Astrocyte of the spinal cord (primary cell): ENCODE measurements around the gene FBN1.
A peak's percentile ranks its signal among the peaks of the same experiment; 100 is the strongest.

Experiments used
- DNase-seq: peaks from one replicate; pipeline ENCODE4 v3.0.0; 2011; ENCODE audit warnings: low read depth, low spot score
- H3K4me3 ChIP-seq: 2 replicates; pipeline ENCODE4 v1.5.1; 2011; ENCODE audit warnings: low read depth, mild to moderate bottlenecking, low read length, moderate library complexity
- CTCF ChIP-seq: IDR thresholded peaks from 2 replicates; pipeline ENCODE4 v1.5.1; 2012; ENCODE audit warnings: low read depth, mild to moderate bottlenecking, low read length, inconsistent platforms
- in situ Hi-C: cut with HindIII; loops from 2 replicates; pipeline ENCODE4 v1.10.0; 2017; ENCODE audit warnings: low sequenced_read_pairs

Gene FBN1

GRCh38 chr15:48595981-48596380 lies 49.5 kb downstream of the FBN1 start:
- no peak for TF ChIP-seq CTCF
- no peak for DNase-seq
- no peak overlapping the region for H3K4me3 ChIP-seq
- in situ Hi-C loops, result no loop called here

- no peak overlapping the region for H3K4me3 ChIP-seq
- in situ Hi-C loops, result no loop called here
- no peak for TF ChIP-seq CTCF
- no peak for DNase-seq
Observed at GRCh38 chr15:48592933-48593332, 52.6 kb downstream of the FBN1 start.

- H3K4me3 ChIP-seq, result no peak overlapping the region
- no peak for TF ChIP-seq CTCF
- DNase-seq, result peak; percentile 95
- in situ Hi-C loops, result no loop called here
Observed at GRCh38 chr15:48592221-48592731, 53.2 kb downstream of the FBN1 start.

DNA sequence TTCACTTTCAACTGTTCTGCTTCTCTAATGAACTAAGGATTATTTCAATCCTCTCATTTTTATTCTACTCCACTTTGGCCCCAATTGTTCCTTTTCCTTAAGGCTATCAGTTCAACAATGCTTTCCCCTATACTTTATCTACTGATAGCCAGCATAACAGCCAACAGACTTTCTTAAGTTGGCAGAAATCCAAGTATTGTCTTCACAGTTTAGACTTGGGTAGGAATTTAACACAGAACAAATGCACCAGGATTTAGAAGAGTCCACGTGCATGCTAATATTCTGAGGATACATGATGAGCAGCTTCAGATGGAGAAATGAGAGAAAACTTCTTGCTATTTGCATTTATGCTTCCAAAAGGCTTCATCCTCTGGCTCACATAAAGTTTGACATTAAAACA lies 54.8 kb downstream of the FBN1 start:
- H3K4me3 ChIP-seq, result no peak overlapping the region
- TF ChIP-seq CTCF, result no peak
- no peak for DNase-seq
- in situ Hi-C loops, result no loop called here

GRCh38 chr15:48584812-48585563 lies 60.5 kb downstream of the FBN1 start:
- no peak for DNase-seq
- no peak overlapping the region for H3K4me3 ChIP-seq
- TF ChIP-seq CTCF, result no peak
- in situ Hi-C loops, result no loop called here

- in situ Hi-C loops, result no loop called here
- H3K4me3 ChIP-seq, result no peak overlapping the region
- no peak for TF ChIP-seq CTCF
- DNase-seq, result no peak
Observed at GRCh38 chr15:48584090-48584811, 61.3 kb downstream of the FBN1 start.
